Measurements from ENCODE around the gene SERTAD2. TPM values are rescaled to one million over a fixed set of nuclear protein-coding genes. Genes with fewer than 3 reads are reported as not detected.
A peak's percentile ranks its signal among the peaks of the same experiment; 100 is the strongest.

SERTAD2 gene
- polyA plus RNA-seq, 1 experiment: 6.2 TPM

DNA sequence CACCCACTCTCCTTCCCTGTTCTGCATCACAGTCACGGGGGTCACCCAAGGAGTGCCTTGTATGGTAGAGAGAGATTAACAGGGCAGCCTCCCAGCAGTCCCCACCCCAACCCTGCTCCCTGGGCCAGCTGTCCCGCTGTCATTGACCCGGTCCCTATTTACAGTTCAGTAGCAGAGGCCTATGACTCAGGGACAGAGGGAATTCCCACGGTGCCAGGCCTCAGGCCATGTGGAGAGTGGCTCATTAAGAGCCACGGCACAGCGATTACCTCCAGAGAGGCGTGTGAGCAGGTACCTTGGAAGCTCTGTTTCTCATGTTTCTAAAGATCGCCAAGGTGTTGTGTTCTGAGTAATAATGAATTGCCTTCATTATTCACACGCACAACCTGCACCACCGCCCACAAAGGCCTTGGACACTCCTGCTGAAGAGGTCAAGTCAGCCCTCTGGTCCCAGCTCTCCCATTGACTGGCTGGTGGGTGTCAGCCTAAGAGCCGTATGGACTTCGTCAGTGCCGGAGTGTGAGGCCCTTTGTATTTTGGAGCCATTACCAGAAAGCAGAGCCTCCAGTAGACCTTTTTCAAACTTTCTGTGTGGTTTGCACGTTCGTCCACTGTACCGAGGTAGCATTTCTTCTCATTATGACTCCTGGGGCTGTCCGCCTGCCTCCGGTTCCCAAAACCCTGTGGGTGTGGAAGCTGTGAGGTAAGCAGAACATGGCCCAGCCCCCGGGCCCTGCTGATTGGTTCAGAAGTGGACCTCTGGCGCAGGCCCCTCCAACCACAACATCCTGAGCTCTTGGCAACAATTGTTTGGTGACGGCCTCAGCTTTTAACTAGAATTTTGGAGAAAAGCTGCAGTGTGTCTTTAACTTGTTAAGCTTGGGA, 47.0 kb downstream of the SERTAD2 start:
- ChIA-PET POLR2A (interaction anchor here (0.6 kb wide), 1 partner anchor 224 kb away, joined by 3 read pairs; no protein-coding TSS in a partner anchor), CTCF (interaction anchor here (0.7 to 2.3 kb wide), 12 partner anchors 11 to 266 kb away, joined by 3 to 12 read pairs (median 4); no protein-coding TSS in a partner anchor)
- Histone ChIP-seq H3K4me3 (ENCODE audit: low read depth, low read length) (no peak overlapping the region), H3K36me3 (ENCODE audit: control insufficient read depth, insufficient read depth, low read length) (no peaks in the 10 kb centered on the region), H3K27me3 (ENCODE audit: control insufficient read depth, insufficient read depth, low read length) (peaks cover 21% of the 10 kb centered on the region)
- TF ChIP-seq CTCF (IDR thresholded peaks at IDR 0.05; ENCODE audit: insufficient read depth, low read depth, low read length): no peak
- no peak for DNase-seq (ENCODE audit: low read depth)

- ChIA-PET CTCF (interaction anchor here (0.9 to 2.3 kb wide), 6 partner anchors 10 to 263 kb away, joined by 3 to 6 read pairs (median 4); no protein-coding TSS in a partner anchor), POLR2A (no interaction called here)
- DNase-seq (ENCODE audit: low read depth): no peak
- Histone ChIP-seq H3K4me3 (ENCODE audit: low read depth, low read length) (no peak overlapping the region), H3K36me3 (ENCODE audit: control insufficient read depth, insufficient read depth, low read length) (no peaks in the 10 kb centered on the region), H3K27me3 (ENCODE audit: control insufficient read depth, insufficient read depth, low read length) (peaks cover 20% of the 10 kb centered on the region)
- no peak for TF ChIP-seq CTCF (IDR thresholded peaks at IDR 0.05; ENCODE audit: insufficient read depth, low read depth, low read length)
These were observed 47.7 kb downstream of the SERTAD2 start for GRCh38 chr2:64605991-64606478.

DNA sequence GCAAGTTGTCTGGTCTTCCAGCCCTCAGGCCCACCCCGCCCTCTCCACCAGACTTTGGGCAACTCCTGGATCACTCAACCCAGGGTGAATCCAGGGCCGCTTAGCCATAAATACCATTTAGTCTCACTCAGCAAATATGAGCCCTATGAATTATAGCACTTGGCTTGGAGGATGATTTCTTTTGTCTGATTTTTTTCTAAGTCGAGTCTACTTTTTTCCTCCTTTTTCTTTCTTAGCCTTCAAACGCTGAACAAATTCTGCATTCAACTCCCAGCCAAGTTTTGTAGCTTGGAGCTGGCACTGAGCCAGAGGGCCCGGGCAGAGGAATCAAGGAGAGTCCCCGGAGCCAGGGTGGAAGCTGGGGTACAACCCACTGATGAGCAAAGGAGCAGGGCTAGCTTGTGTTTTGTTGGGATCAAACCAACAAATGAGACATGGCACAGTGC, 48.7 kb downstream of the SERTAD2 start:
- no peak overlapping the region for H3K4me3 ChIP-seq (ENCODE audit: low read depth, low read length)

GRCh38 chr2:64604155-64604554, 49.6 kb downstream of the SERTAD2 start:
- CTCF ChIA-PET: interaction anchor here (0.7 to 1.1 kb wide), 3 partner anchors 13 to 269 kb away, joined by 3 read pairs; partner anchors contain the start of gene SERTAD2
- DNase-seq (ENCODE audit: low read depth): no peak
- POLR2A ChIA-PET: no interaction called here
- H3K36me3 ChIP-seq (ENCODE audit: control insufficient read depth, insufficient read depth, low read length): no peaks in the 10 kb centered on the region
- peaks cover 22% of the 10 kb centered on the region for H3K27me3 ChIP-seq (ENCODE audit: control insufficient read depth, insufficient read depth, low read length)
- no peak for TF ChIP-seq CTCF (IDR thresholded peaks at IDR 0.05; ENCODE audit: insufficient read depth, low read depth, low read length)
- no peak overlapping the region for H3K4me3 ChIP-seq (ENCODE audit: low read depth, low read length)

More for the DNA sequence above, 48.7 kb downstream of the SERTAD2 start:
- Histone ChIP-seq H3K36me3 (ENCODE audit: control insufficient read depth, insufficient read depth, low read length) (no peaks in the 10 kb centered on the region), H3K27me3 (ENCODE audit: control insufficient read depth, insufficient read depth, low read length) (peaks cover 17% of the 10 kb centered on the region)
- peak; percentile 41 for DNase-seq (ENCODE audit: low read depth)
- ChIA-PET POLR2A (no interaction called here), CTCF (interaction anchor here (0.6 to 1.4 kb wide), 4 partner anchors 9 to 306 kb away, joined by 3 read pairs; partner anchors contain the start of gene SERTAD2)
- TF ChIP-seq CTCF (IDR thresholded peaks at IDR 0.05; ENCODE audit: insufficient read depth, low read depth, low read length): no peak

DNA sequence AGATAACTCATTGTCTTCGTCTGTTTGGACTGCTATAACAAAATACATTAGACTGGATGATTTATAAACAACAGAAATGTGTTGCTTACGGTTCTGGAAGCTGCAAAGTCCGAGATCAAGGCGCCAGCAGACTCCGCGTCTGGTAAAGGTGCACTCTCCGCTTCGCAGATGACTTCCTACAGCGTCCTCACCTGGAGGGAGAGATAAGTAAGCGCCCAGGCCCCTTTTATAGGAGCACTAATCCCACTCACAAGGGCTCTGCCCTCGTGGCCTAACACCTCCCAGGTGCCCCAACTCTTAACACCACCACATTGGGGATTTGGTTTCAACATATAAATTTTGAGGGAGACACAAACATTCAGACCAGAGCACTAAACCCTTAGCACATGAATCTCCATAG, 51.3 kb downstream of the SERTAD2 start:
- no peak for TF ChIP-seq CTCF (IDR thresholded peaks at IDR 0.05; ENCODE audit: insufficient read depth, low read depth, low read length)
- ChIA-PET POLR2A (no interaction called here), CTCF (interaction anchor here (1.0 to 1.3 kb wide), 2 partner anchors 42 to 265 kb away, joined by 3 read pairs; no protein-coding TSS in a partner anchor)
- DNase-seq (ENCODE audit: low read depth): no peak
- Histone ChIP-seq H3K4me3 (ENCODE audit: low read depth, low read length) (no peak overlapping the region), H3K36me3 (ENCODE audit: control insufficient read depth, insufficient read depth, low read length) (no peaks in the 10 kb centered on the region), H3K27me3 (ENCODE audit: control insufficient read depth, insufficient read depth, low read length) (peaks cover 26% of the 10 kb centered on the region)
